HCT116 (cell line): ENCODE results near the gene RPS15A. TPM values are rescaled to one million over a fixed set of nuclear protein-coding genes. Genes with fewer than 3 reads are reported as not detected.

ENCODE experiments used
- ATAC-seq: fragments of 200-7000 bp; cut with Tn5 transposase; 2 replicates; pipeline ENCODE4 v1.9.1; 2020; ENCODE audit warnings: mild to moderate bottlenecking, moderate library complexity
- BruUV-seq: library from RNA; stranded (reverse); fragments of 400-500 nt; replicated peaks from 2 replicates; lab custom pipeline; 2021; lab: Mats Ljungman, UMichigan
- CTCF ChIA-PET: fragments of 300-600 bp; sonication (Branson Sonifier 250); formaldehyde crosslinking; loops from one replicate; lab custom pipeline; 2021; ENCODE audit warnings: antibody characterized with exemption; lab: Charles Lee
- POLR2A ChIA-PET: fragments of 300-600, 350-600 bp; sonication (Branson Sonifier 250); formaldehyde crosslinking; loops from one replicate; lab custom pipeline; 2021; ENCODE audit warnings: antibody characterized with exemption; lab: Charles Lee
- RAD21 ChIA-PET, 2 experiments: fragments of 300-600 bp; sonication (Branson Sonifier 250); formaldehyde crosslinking; loops; one replicate each; lab custom pipeline; 2023; ENCODE audit warnings: low total read pairs in 2 of 2; ENCODE audit not compliant: uncharacterized antibody in 2 of 2, unreplicated experiment in 2 of 2, low non-redundant PET in 1 of 2; lab: Charles Lee
- DNase-seq: peaks from one replicate; pipeline ENCODE4 v3.0.0-alpha.2; 2010; ENCODE audit warnings: low read depth, low spot score
- H2AFZ ChIP-seq: fragments of 200-600 bp; shearing (Covaris generic), sonication (generic); 2 replicates; pipeline ENCODE4 v1.6.1; 2017; ENCODE audit warnings: low read depth, mixed run types, mixed read lengths, antibody characterized with exemption, low read length; ENCODE audit not compliant: poor library complexity, severe bottlenecking
- H3K27ac ChIP-seq: 2 replicates; pipeline ENCODE4 v1.5.1; 2012; ENCODE audit warnings: low read depth, low read length
- H3K27me3 ChIP-seq: fragments of 200-600 bp; sonication (generic); 2 replicates; pipeline ENCODE4 v1.6.1; 2016; ENCODE audit warnings: mixed run types, low read length, mixed read lengths; ENCODE audit not compliant: insufficient read depth
- H3K36me3 ChIP-seq, 2 experiments: fragments of 200-500 bp in 1 of 2; fragments of 200-600 bp in 1 of 2; sonication (Bioruptor generic) in 1 of 2; sonication (generic) in 1 of 2; 2 replicates each; pipeline versions ENCODE4 v1.5.1 to v1.6.1; 2014 to 2016; ENCODE audit warnings: low read length in 2 of 2, inconsistent platforms in 1 of 2, mixed read lengths in 1 of 2, mixed run types in 1 of 2; ENCODE audit not compliant: insufficient read depth in 2 of 2, control insufficient read depth in 1 of 2
- H3K4me1 ChIP-seq, 2 experiments: fragments of 200-600 bp in 1 of 2; sonication (generic) in 1 of 2; 2 replicates each; pipeline versions ENCODE4 v1.5.1 to v1.6.1; 2012 to 2017; ENCODE audit warnings: low read length in 2 of 2, inconsistent platforms in 1 of 2, mild to moderate bottlenecking in 1 of 2, mixed read lengths in 1 of 2, mixed run types in 1 of 2, moderate library complexity in 1 of 2; ENCODE audit not compliant: insufficient read depth in 2 of 2, control insufficient read depth in 1 of 2
- H3K4me2 ChIP-seq: fragments of 200-600 bp; sonication (generic); 2 replicates; pipeline ENCODE4 v1.6.1; 2017; ENCODE audit warnings: mixed run types, low read length, mixed read lengths
- H3K4me3 ChIP-seq, 2 experiments: fragments of 200-600 bp in 1 of 2; sonication (generic) in 1 of 2; replicated peaks in 1 of 2; 2 replicates each; pipeline ENCODE4 v1.5.1; 2011 to 2016; ENCODE audit warnings: low read length in 2 of 2, control low read depth in 1 of 2, low read depth in 1 of 2, mild to moderate bottlenecking in 1 of 2, mixed read lengths in 1 of 2, mixed run types in 1 of 2
- H3K79me2 ChIP-seq: fragments of 200-600 bp; sonication (generic); 2 replicates; pipeline ENCODE4 v1.6.1; 2017; ENCODE audit warnings: mild to moderate bottlenecking, mixed run types, low read length, moderate library complexity, mixed read lengths; ENCODE audit not compliant: insufficient read depth
- H3K9ac ChIP-seq: fragments of 200-600 bp; sonication (generic); 2 replicates; pipeline ENCODE4 v1.6.1; 2016; ENCODE audit warnings: low read length, mixed read lengths
- H3K9me2 ChIP-seq: fragments of 200-600 bp; sonication (generic), shearing (Covaris generic); 2 replicates; pipeline ENCODE4 v1.6.1; 2017; ENCODE audit warnings: mixed run types, mild to moderate bottlenecking, moderate library complexity; ENCODE audit not compliant: insufficient read depth
- H3K9me3 ChIP-seq, 2 experiments: fragments of 200-500 bp in 1 of 2; fragments of 200-600 bp in 1 of 2; sonication (Bioruptor generic) in 1 of 2; sonication (generic) in 1 of 2; 2 replicates each; pipeline ENCODE4 v1.6.1; 2014 to 2017; ENCODE audit warnings: low read length in 2 of 2, mixed read lengths in 2 of 2, inconsistent platforms in 1 of 2, low read depth in 1 of 2, mild to moderate bottlenecking in 1 of 2, mixed run types in 1 of 2, moderate library complexity in 1 of 2; ENCODE audit not compliant: control insufficient read depth in 1 of 2, insufficient read depth in 1 of 2
- H4K20me1 ChIP-seq: fragments of 200-600 bp; sonication (generic), shearing (Covaris generic); 2 replicates; pipeline ENCODE4 v1.6.1; 2017; ENCODE audit warnings: mixed run types, mild to moderate bottlenecking, moderate library complexity; ENCODE audit not compliant: insufficient read depth
- CEBPB ChIP-seq: IDR thresholded peaks from 2 replicates; pipeline ENCODE4 v1.6.1; 2012; ENCODE audit warnings: low read depth
- POLR2A ChIP-seq: IDR thresholded peaks from 2 replicates; pipeline ENCODE4 v1.7.0; 2011; ENCODE audit warnings: borderline replicate concordance; ENCODE audit not compliant: insufficient read depth, insufficient read length; ENCODE audit errors: extremely low read depth
- POLR2AphosphoS5 ChIP-seq: IDR thresholded peaks from 2 replicates; pipeline ENCODE4 v1.6.1; 2011; ENCODE audit warnings: mild to moderate bottlenecking, low read depth, low read length, moderate library complexity
- YY1 ChIP-seq: IDR thresholded peaks from 2 replicates; pipeline ENCODE4 v1.6.1; 2011; ENCODE audit warnings: low read length, low read depth, moderate library complexity, mild to moderate bottlenecking; ENCODE audit not compliant: insufficient replicate concordance; ENCODE audit errors: extremely low read depth
- intact Hi-C: fragments of 100-400 bp; cut with micrococcal nuclease; formaldehyde crosslinking; loops from 2 replicates; pipeline ENCODE4 v1.10.0; 2022
- total RNA-seq: library from RNA; stranded (reverse); gene quantifications from one replicate; pipeline ENCODE4 v1.2.1, GENCODE V29; 2021; ENCODE audit not compliant: unreplicated experiment
- TF ChIP-seq, protein P1 (sequence below): IDR thresholded peaks from 2 replicates; pipeline ENCODE4 v1.6.1; 2012
- TF ChIP-seq, protein P2 (sequence below): IDR thresholded peaks from 2 replicates; pipeline ENCODE4 v1.6.1; 2012; ENCODE audit warnings: low read depth

The RPS15A gene
- total RNA-seq, 1 experiment from 2014 or later = 1,686 TPM

- ChIA-PET CTCF (no interaction called here), POLR2A (no interaction called here), RAD21 (no interaction called here)
- Histone ChIP-seq H2AFZ (no peak overlapping the region), H3K9ac (no peak overlapping the region), H3K4me1 (no peaks in the 10 kb centered on the region), H3K9me2 (no peaks in the 10 kb centered on the region), H3K79me2 (0 out of 2 replicates have a peak, but pooled peaks cover 4% of the 10 kb centered on the region), H3K4me2 (no peak overlapping the region), H3K4me3 (no peak overlapping the region), H3K36me3 (peaks cover 72 to 89% of the 10 kb centered on the region in 2 experiments), H3K9me3 (no peaks in the 10 kb centered on the region), H4K20me1 (no peaks in the 10 kb centered on the region; the same call in 1 of the 2 replicates), H3K27me3 (no peaks in the 10 kb centered on the region), H3K27ac (no peak overlapping the region)
- intact Hi-C loops = no loop called here
- TF ChIP-seq, protein P1, sequence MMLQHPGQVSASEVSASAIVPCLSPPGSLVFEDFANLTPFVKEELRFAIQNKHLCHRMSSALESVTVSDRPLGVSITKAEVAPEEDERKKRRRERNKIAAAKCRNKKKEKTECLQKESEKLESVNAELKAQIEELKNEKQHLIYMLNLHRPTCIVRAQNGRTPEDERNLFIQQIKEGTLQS = no peak
- TF ChIP-seq YY1 (no peak), POLR2A (no peak), CEBPB (no peak), POLR2AphosphoS5 (no peak)
- TF ChIP-seq, protein P2, sequence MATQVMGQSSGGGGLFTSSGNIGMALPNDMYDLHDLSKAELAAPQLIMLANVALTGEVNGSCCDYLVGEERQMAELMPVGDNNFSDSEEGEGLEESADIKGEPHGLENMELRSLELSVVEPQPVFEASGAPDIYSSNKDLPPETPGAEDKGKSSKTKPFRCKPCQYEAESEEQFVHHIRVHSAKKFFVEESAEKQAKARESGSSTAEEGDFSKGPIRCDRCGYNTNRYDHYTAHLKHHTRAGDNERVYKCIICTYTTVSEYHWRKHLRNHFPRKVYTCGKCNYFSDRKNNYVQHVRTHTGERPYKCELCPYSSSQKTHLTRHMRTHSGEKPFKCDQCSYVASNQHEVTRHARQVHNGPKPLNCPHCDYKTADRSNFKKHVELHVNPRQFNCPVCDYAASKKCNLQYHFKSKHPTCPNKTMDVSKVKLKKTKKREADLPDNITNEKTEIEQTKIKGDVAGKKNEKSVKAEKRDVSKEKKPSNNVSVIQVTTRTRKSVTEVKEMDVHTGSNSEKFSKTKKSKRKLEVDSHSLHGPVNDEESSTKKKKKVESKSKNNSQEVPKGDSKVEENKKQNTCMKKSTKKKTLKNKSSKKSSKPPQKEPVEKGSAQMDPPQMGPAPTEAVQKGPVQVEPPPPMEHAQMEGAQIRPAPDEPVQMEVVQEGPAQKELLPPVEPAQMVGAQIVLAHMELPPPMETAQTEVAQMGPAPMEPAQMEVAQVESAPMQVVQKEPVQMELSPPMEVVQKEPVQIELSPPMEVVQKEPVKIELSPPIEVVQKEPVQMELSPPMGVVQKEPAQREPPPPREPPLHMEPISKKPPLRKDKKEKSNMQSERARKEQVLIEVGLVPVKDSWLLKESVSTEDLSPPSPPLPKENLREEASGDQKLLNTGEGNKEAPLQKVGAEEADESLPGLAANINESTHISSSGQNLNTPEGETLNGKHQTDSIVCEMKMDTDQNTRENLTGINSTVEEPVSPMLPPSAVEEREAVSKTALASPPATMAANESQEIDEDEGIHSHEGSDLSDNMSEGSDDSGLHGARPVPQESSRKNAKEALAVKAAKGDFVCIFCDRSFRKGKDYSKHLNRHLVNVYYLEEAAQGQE = no peak
- BruUV-seq = no TSS peak
- ATAC-seq (no peak), DNase-seq (no peak)
Measured at GRCh38 chr16:18836702-18837101, 46.6 kb upstream of the RPS15A start.
